Measurements from ENCODE around the gene GPR83.
"Not testable (repeated sequence)": the region's sequence is repeated elsewhere in the genome, so short reads cannot be mapped to it uniquely, and the experiment has no call there.

Gene GPR83

DNA sequence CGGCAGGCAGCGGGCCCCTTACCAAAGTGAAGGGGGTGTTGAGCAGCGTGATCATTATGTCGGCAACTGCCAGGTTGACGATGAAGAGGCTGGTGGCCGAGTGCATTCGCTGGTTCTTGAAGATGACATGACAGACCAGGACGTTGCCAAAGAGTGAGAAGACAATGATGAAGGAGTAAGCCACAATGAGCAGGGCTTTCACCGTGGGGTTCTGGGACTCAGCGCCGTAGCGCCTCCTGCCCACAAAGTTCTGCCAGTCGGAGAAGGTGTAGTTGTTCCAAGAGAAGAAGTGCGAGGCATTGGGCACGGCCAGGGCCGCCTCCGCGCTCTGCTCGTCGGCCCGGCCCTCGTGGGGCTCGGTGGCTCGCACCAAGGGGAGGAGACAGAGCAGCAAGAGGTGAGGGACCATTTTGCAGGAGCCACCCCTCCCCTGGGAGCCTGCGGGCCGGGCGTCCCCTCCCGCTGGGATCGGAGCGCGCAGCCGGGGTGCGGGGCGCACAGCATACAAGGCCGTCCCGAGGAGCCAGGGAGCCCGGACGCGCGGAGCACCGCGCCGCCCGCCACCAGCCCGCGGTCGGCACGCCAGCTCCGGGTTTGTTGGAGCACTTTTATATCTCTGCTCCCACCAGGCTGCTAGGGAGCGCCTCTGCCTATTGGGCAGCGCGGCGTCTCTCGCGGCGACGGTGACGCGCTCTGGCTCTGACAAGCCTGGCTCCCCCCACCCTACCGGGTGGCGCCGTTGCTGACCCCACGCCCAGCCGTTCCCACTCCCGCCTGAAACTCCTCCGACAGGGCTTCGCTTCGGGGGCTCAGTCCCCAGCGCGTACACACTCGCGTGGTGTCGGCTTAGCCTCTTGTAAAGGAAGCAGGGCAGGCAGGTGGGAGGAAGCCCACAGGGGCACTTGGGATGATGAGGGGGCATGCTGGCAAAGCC, at the start of gene GPR83:
Gene GPR83 (minus strand): TSS at position 581 of the 934 bp plus-strand sequence. CDS start 172 bp downstream, at position 409.
- DNase-seq: no peak

GRCh38 chr11:94450048-94450447, 48.8 kb upstream of the GPR83 start:
- no peak for DNase-seq

DNA sequence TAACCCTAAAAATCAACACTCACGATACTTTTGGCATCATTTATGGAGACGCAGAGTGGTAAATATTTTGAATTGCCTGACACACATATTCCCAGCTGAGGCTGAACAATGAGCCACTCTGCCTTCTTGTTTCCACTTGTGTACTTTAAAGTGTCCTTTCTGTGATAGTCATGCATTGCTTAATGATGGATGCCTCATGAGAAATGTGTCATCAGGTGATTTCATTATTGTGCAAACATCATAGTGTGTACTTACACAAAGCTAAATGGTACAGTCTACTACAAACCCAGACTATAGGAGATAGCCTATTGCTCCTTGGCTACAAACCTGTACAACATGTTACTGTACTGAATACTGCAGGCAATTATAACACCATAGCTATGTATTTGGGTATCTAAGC, 48.2 kb upstream of the GPR83 start:
- DNase-seq: no peak

DNA sequence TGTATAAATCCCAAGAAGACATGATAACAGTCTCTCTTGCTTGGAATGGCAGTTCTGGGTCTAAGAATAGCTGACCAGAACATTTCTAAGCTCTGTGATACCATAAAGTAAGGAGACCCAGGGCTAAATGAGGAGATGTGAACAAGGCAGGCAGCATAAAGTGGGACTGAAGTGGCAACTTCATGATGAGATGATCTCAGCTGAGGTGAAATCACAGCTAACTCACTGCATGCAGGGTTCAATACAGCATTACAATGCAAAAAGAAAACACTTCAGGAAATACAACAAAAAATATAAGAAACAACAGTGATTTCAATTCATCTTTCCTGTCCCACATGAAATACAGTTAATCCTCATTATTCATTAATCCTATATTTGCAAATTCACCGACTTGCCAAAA, 47.8 kb upstream of the GPR83 start:
- no peak for DNase-seq

DNA sequence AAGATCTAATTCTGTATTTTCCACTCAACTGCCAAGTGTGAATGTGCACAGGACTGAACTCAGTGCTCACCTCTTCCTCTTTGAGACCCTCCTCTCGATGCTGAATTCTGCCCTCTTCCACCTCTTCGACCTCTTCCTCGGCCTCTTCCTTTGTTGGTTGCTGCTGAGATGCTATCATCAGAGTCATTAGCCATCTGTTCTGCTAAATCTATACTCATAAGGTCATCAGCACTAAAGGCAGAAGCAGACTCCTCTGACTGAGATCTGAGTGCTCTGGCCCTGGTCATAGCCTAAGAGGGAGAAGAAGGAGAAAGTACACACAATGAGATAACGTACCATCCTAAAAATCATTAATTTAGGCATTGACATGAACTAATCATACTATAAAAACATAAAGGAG, 45.9 kb upstream of the GPR83 start:
- no peak for DNase-seq

- no peak for DNase-seq
Observed at GRCh38 chr11:94445641-94446040, 44.4 kb upstream of the GPR83 start.

DNA sequence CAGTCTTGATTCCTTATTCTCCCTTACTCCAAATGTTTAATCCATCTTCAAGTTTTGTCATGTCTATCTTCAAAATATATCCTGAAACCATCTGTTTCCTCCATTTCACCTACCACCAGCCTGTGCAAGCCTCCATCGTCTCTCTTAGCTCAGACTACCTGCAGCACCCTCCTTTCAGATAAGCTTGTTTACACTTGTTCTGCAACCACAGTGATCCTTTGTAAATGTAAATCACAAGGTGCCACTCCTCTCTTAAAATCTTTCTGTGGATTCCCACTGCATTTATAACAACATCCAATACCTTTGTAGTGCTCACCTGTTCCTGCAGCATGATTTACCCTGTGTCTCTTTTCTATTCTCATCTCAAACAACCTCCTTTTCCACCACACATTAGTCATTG, 31.8 kb upstream of the GPR83 start:
- no peak for DNase-seq

DNA sequence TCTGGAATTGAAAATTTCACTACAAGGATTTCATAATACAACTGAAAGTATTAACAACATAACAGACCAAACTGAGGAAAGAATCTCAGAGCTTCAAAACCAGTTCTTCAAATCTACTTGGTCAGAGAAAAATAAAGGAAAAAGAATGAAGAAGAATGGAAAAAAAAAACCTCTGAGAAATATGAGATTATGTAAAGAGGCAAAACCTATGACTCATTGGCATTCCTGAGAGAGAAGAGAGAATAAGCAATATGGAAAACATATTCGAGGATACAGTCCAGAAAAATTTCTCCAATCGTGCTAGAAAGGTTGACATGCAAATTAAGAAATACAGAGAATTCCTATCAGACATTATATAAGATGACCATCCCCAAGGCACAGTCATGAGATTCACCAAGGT, 23.4 kb upstream of the GPR83 start:
- DNase-seq: no peak

- no peak for DNase-seq
Observed at GRCh38 chr11:94424011-94424410, 22.8 kb upstream of the GPR83 start.

DNA sequence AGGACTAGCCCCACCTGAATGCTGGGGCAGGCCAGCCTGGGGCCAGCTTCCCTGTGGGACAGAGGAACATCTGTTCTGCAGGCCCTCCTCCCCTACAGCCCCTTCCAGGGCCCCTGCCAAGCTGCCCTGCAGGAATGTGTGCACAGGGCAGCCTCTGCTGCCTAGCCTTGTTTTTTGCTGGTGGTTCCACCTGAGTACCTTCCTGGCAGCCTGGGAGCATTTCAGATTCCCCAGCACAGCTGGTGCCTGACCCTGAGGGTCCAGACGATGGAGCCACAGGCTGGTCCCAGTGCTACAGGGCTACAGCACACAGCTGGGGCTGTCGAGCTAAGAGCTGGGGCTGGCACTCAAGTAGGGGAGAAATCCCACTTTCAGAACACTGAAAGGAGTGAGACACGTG, 22.3 kb upstream of the GPR83 start:
- DNase-seq: no peak

DNA sequence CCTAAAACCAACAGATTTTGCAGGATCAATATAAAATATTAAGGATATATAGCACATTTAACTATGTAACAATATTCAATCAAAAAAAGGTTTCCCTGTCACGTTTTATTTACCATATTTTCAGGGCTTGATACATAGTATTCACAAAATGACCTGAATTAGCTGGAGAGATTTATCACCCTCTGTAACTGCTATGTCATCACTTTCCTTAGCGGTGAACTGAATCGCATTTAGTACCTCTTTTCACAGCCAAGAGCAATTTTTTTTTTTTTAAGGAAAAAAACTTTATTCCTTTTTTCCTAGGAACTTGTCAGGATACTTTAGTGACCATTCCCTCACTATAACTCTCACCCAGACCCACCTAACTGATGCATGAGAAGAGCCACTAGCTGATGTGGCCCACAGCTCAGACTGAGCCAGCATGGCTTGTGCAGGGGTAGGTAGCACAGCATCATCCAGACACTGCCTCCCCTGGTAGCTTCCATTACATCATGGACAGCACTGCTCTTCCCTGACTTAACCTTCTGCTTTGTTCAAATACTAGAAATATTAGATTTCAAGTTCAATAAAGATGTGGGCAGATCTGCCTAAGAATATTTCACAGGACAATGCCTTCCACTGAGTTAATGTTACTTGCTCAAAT, 17.0 kb upstream of the GPR83 start:
- no peak for DNase-seq

DNA sequence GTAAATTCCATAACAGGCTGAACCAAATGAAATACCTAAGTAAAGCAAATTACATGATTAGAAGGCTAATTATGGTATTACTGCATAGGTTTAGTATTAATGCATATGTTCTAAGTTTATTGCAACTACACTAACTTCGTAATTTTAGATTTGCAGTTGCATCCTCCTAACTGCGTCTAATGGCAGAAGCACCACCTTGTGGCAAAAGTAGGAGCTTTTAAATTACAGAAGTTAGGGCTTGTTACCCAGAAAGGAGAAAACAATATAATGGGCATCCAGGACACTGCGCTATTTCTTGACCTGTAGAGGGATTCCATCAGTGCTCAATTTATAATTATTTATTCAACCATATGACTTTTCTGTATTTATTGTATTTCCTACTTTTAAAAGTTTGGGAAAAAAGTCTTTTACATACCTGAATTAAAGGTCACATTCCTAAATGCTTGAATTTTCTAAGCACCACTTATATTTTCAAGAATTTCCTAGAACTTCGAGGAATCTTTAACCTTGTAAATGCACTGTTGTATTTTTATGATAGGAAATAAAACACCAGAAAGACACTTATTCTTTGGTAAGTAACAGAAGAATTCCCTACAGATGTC, 16.3 kb upstream of the GPR83 start:
- no peak for DNase-seq

GRCh38 chr11:94405062-94405833, 4.0 kb upstream of the GPR83 start:
- no peak for DNase-seq

DNA sequence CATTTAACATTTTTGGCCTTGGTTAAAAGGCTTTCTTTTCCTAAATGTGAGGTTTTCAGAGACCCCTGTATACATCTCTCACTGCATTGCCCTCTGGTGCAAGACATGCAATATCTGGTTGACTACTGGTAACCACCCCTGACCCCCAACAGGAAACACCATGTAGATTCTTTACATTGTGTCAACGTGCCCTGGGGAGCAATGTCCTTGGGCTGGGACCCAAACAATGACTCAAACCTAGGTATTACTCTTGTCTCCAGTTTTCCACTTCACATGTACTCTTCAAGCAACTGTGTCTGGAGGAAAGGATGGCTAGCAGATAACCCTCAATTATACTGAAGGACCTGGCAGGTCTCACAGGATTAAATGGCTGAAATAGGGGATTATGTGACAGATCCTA, 1.1 kb upstream of the GPR83 start:
- no peak for DNase-seq

DNA sequence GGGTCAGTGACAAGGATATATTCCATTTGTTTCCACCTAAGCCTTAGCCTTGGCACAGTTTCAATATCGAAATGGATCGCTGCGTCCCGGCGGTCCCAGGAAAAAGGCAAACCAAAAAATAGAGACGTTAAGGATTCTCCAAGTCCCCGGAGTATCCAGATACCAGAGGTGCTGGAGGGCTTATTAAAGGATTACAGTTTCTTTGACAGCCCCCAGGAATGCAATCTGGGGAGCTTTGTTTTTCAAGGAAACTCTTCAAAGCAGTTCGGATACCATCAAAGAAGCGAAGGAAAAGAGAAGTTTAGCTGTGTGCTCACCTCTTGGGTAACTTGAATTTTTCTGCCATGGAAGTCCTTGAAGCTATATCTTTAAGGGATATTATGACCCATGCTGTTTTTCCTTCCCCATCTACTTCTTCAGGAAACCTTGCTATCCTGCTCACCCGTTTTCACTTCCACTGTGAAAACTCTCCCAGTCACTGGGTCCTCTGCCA, 600 bp upstream of the GPR83 start:
- no peak for DNase-seq

DNA sequence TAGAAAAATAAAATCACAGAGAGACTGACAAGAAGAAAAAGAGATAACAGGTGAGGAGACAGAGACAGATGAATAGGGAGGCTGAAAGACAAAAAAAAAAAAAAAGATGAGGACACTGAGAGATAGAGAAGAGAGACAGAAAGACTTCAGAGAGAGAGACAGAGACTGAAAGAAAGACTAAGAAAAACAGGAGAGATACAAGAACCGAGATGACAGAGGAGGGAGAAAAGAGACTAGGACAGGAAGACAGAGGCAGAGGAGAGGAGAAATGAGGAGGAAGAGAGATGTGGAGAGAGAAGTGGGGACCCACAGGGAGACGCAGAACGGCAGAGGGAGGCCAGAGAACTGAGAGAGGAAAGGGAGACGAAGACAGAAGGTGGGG, 771 bp downstream of the GPR83 start:
- DNase-seq: no peak

- DNase-seq: no peak
Observed at GRCh38 chr11:94400050-94400449, 1.2 kb downstream of the GPR83 start.

GRCh38 chr11:94398101-94398500, 3.1 kb downstream of the GPR83 start:
- DNase-seq: no peak

- DNase-seq: no peak
Observed at GRCh38 chr11:94396282-94396681, 4.9 kb downstream of the GPR83 start.

DNA sequence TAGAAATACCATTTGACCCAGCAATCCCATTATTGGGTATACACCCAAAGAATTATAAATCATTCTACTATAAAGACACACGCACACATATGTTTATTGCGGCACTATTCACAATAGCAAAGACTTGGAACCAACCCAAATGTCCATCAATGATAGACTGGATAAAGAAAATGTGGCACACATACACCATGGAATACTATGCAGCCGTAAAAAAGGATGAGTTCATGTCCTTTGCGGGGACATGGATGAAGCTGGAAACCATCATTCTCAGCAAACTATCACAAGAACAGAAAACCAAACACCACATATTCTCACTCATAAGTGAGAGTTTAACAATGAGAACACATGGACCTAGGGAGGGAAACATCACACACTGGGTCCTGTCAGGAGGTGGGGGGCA, 9.3 kb downstream of the GPR83 start:
- DNase-seq: not testable (repeated sequence)

GRCh38 chr11:94379613-94380012, 21.6 kb downstream of the GPR83 start:
- no peak for DNase-seq

- DNase-seq: no peak
Observed at GRCh38 chr11:94376841-94377240, 24.4 kb downstream of the GPR83 start.

GRCh38 chr11:94370576-94370975, 30.6 kb downstream of the GPR83 start:
- DNase-seq: not testable (repeated sequence)

Measured in activated T-cell treated with anti-CD3 and anti-CD28 coated beads, Interleukin-2, amount 50 U/mL, for 48 hours (primary cell).